H1 (cell line): ENCODE data around the gene FAM227B. TPM values are rescaled to one million over a fixed set of nuclear protein-coding genes. Genes with fewer than 3 reads are reported as not detected.

Experiments used
- CTCF ChIA-PET: fragments of 300-600 bp; sonication (Branson Sonifier 250); formaldehyde crosslinking; loops from one replicate; lab custom pipeline; 2021; ENCODE audit not compliant: partially characterized antibody; lab: Charles Lee
- POLR2A ChIA-PET: fragments of 300-600 bp; sonication (Branson Sonifier 250); formaldehyde crosslinking; loops from one replicate; lab custom pipeline; 2021; ENCODE audit warnings: inconsistent platforms; ENCODE audit not compliant: partially characterized antibody; lab: Charles Lee
- DNase-seq, 2 experiments: peaks; one replicate each; pipeline versions ENCODE4 v3.0.0 to v3.0.0-alpha.2; 2010 to 2022; ENCODE audit warnings: low spot score in 2 of 2, low read depth in 1 of 2, mixed read lengths in 1 of 2
- FAIRE-seq: peaks from 2 replicates; lab custom pipeline; 2011; peaks lifted over from hg19 to GRCh38; lab: Jason Lieb, UNC
- H2AFZ ChIP-seq: 2 replicates; pipeline ENCODE4 v1.8.1; 2012; ENCODE audit warnings: low read length, inconsistent platforms
- H2AK5ac ChIP-seq: 2 replicates; pipeline ENCODE4 v1.6.1; 2013; ENCODE audit warnings: low read depth, low read length
- H2BK120ac ChIP-seq: replicated peaks from 2 replicates; pipeline ENCODE3; 2013; ENCODE audit warnings: low read depth, low read length, inconsistent platforms
- H2BK12ac ChIP-seq: 2 replicates; pipeline ENCODE4 v1.6.1; 2013; ENCODE audit warnings: low read depth, low read length
- H2BK15ac ChIP-seq: 2 replicates; pipeline ENCODE4 v1.6.1; 2013; ENCODE audit warnings: low read length
- H2BK20ac ChIP-seq: 2 replicates; pipeline ENCODE4 v1.6.1; 2013; ENCODE audit warnings: low read length
- H2BK5ac ChIP-seq: 2 replicates; pipeline ENCODE4 v1.6.1; 2013; ENCODE audit warnings: low read depth, low read length
- H3K14ac ChIP-seq: 2 replicates; pipeline ENCODE4 v1.6.1; 2013; ENCODE audit warnings: inconsistent platforms; ENCODE audit not compliant: insufficient read length
- H3K18ac ChIP-seq: 2 replicates; pipeline ENCODE4 v1.6.1; 2013; ENCODE audit warnings: low read length; ENCODE audit errors: extremely low read depth
- H3K23ac ChIP-seq: 2 replicates; pipeline ENCODE4 v1.6.1; 2013; ENCODE audit warnings: inconsistent platforms; ENCODE audit not compliant: insufficient read length
- H3K23me2 ChIP-seq: 2 replicates; pipeline ENCODE4 v1.6.1; 2013; ENCODE audit warnings: low read depth, low read length
- H3K27ac ChIP-seq: 2 replicates; pipeline ENCODE4 v1.6.1; 2011; ENCODE audit warnings: low read depth, low read length, inconsistent platforms
- H3K27me3 ChIP-seq, 4 experiments: replicated peaks in 1 of 4; 1 replicate in 1 of 4; 2 replicates in 3 of 4; pipeline versions ENCODE4 v1.6.1 to v1.8.1; 2011 to 2013; ENCODE audit warnings: low read length in 3 of 4, mild to moderate bottlenecking in 3 of 4, inconsistent platforms in 2 of 4, mixed read lengths in 2 of 4, moderate library complexity in 1 of 4; ENCODE audit not compliant: control insufficient read depth in 3 of 4, insufficient read depth in 3 of 4; ENCODE audit errors: extremely low read depth in 1 of 4
- H3K36me3 ChIP-seq, 4 experiments: 2 replicates each; pipeline versions ENCODE4 v1.6.1 to v1.8.1; 2011 to 2013; ENCODE audit warnings: mild to moderate bottlenecking in 4 of 4, low read length in 3 of 4, moderate library complexity in 2 of 4, control low read depth in 1 of 4, inconsistent platforms in 1 of 4; ENCODE audit not compliant: insufficient read depth in 4 of 4, control insufficient read depth in 2 of 4
- H3K4ac ChIP-seq: replicated peaks from 2 replicates; pipeline ENCODE3; 2013; ENCODE audit warnings: low read length, low read depth, mixed read lengths, inconsistent platforms; ENCODE audit not compliant: insufficient read length
- H3K4me1 ChIP-seq, 4 experiments: replicated peaks in 1 of 4; 1 replicate in 1 of 4; 2 replicates in 3 of 4; pipeline versions ENCODE4 v1.6.1 to v1.8.1; 2011 to 2013; ENCODE audit warnings: low read length in 3 of 4, inconsistent platforms in 2 of 4, mixed read lengths in 1 of 4; ENCODE audit not compliant: insufficient read depth in 4 of 4, control insufficient read depth in 3 of 4
- H3K4me2 ChIP-seq, 2 experiments: 2 replicates each; pipeline versions ENCODE4 v1.6.1 to v1.8.1; 2011 to 2013; ENCODE audit warnings: low read depth in 2 of 2, low read length in 2 of 2, control low read depth in 1 of 2, inconsistent platforms in 1 of 2, mild to moderate bottlenecking in 1 of 2; ENCODE audit not compliant: insufficient read depth in 1 of 2
- H3K4me3 ChIP-seq, 4 experiments: fragments of 200-600, 300-600 bp in 1 of 4; sonication (generic), shearing (Covaris generic), sonication (Bioruptor Twin) in 1 of 4; 2 replicates each; pipeline versions ENCODE4 v1.5.1 to v1.8.1; 2011 to 2016; ENCODE audit warnings: low read length in 4 of 4, low read depth in 3 of 4, control low read depth in 2 of 4, inconsistent platforms in 2 of 4, mild to moderate bottlenecking in 2 of 4, mixed read lengths in 1 of 4, moderate library complexity in 1 of 4; ENCODE audit not compliant: insufficient read depth in 2 of 4; ENCODE audit errors: extremely low read depth in 1 of 4
- H3K56ac ChIP-seq: replicated peaks from 2 replicates; pipeline ENCODE3; 2013; ENCODE audit warnings: low read depth, mild to moderate bottlenecking, mixed read lengths, low read length, inconsistent platforms; ENCODE audit not compliant: insufficient read length
- H3K79me1 ChIP-seq: 2 replicates; pipeline ENCODE4 v1.6.1; 2013; ENCODE audit warnings: low read depth, low read length, control low read depth
- H3K79me2 ChIP-seq, 2 experiments: 2 replicates each; pipeline versions ENCODE4 v1.6.1 to v1.8.1; 2012 to 2013; ENCODE audit warnings: low read length in 2 of 2, mild to moderate bottlenecking in 2 of 2, inconsistent platforms in 1 of 2; ENCODE audit not compliant: insufficient read depth in 2 of 2, control insufficient read depth in 1 of 2
- H3K9ac ChIP-seq, 4 experiments: replicated peaks in 1 of 4; 1 replicate in 1 of 4; 2 replicates in 3 of 4; pipeline versions ENCODE4 v1.6.1 to v1.8.1; 2011 to 2013; ENCODE audit warnings: low read depth in 3 of 4, low read length in 3 of 4, control low read depth in 2 of 4, mild to moderate bottlenecking in 2 of 4, moderate library complexity in 2 of 4, inconsistent platforms in 1 of 4; ENCODE audit errors: extremely low read depth in 1 of 4
- H3K9me3 ChIP-seq, 2 experiments: 2 replicates each; pipeline versions ENCODE4 v1.6.1 to v1.8.1; 2012 to 2013; ENCODE audit warnings: mild to moderate bottlenecking in 2 of 2, moderate library complexity in 2 of 2, control low read depth in 1 of 2, inconsistent platforms in 1 of 2, low read depth in 1 of 2, low read length in 1 of 2, mixed read lengths in 1 of 2; ENCODE audit not compliant: insufficient read depth in 2 of 2
- H4K20me1 ChIP-seq, 2 experiments: replicated peaks in 1 of 2; 2 replicates each; pipeline versions ENCODE3 to v1.8.1; 2011 to 2013; ENCODE audit warnings: inconsistent platforms in 2 of 2, low read length in 2 of 2, mild to moderate bottlenecking in 1 of 2; ENCODE audit not compliant: insufficient read depth in 2 of 2, control insufficient read depth in 1 of 2
- H4K5ac ChIP-seq: 2 replicates; pipeline ENCODE4 v1.6.1; 2013; ENCODE audit warnings: low read length, low read depth, mixed read lengths, inconsistent platforms; ENCODE audit not compliant: insufficient read length
- H4K8ac ChIP-seq: 2 replicates; pipeline ENCODE4 v1.8.0; 2013; ENCODE audit warnings: mild to moderate bottlenecking, moderate library complexity, low read length, inconsistent platforms; ENCODE audit not compliant: insufficient read depth; ENCODE audit errors: extremely low read depth
- H4K91ac ChIP-seq: replicated peaks from 2 replicates; pipeline ENCODE3; 2013; ENCODE audit warnings: low read length, mixed read lengths, inconsistent platforms; ENCODE audit not compliant: insufficient read length
- ASH2L ChIP-seq: fragments of 200-600, 300-600 bp; sonication (generic); IDR thresholded peaks from one replicate; pipeline ENCODE4 v1.7.1; 2017; ENCODE audit warnings: low read length
- CBX5 ChIP-seq: fragments of 300-800, 300-1000 bp; sonication (generic); IDR thresholded peaks from 2 replicates; pipeline ENCODE4 v1.7.1; 2016; ENCODE audit warnings: antibody characterized with exemption, low read length, low read depth
- CTBP2 ChIP-seq: IDR thresholded peaks from 2 replicates; pipeline ENCODE4 v1.7.0; 2011; ENCODE audit warnings: borderline replicate concordance, mild to moderate bottlenecking, moderate library complexity, mixed read lengths, low read length; ENCODE audit not compliant: insufficient read depth, insufficient read length
- EGR1 ChIP-seq: IDR thresholded peaks from 2 replicates; pipeline ENCODE4 v1.6.1; 2011; ENCODE audit warnings: low read depth, low read length, borderline replicate concordance
- EZH2 ChIP-seq: fragments of 200-600 bp; sonication (generic); IDR thresholded peaks from 2 replicates; pipeline ENCODE4 v1.7.1; 2012; ENCODE audit warnings: low read depth, mild to moderate bottlenecking, moderate library complexity, low read length, inconsistent platforms; ENCODE audit not compliant: severe bottlenecking
- KDM5A ChIP-seq: fragments of 200-600 bp; IDR thresholded peaks from 2 replicates; pipeline ENCODE4 v1.7.1; 2012; ENCODE audit warnings: mild to moderate bottlenecking, low read length, inconsistent platforms, mixed read lengths
- PHF8 ChIP-seq: fragments of 200-600 bp; sonication (generic); conservative IDR thresholded peaks from 2 replicates; pipeline ENCODE4 v1.7.1; 2012; ENCODE audit warnings: low read depth, mild to moderate bottlenecking, inconsistent platforms, low read length, moderate library complexity
- POLR2AphosphoS5 ChIP-seq: IDR thresholded peaks from 2 replicates; pipeline ENCODE4 v1.6.1; 2011; ENCODE audit warnings: low read depth, low read length
- RBBP5 ChIP-seq: IDR thresholded peaks from 2 replicates; pipeline ENCODE4 v1.7.1; 2012; ENCODE audit warnings: low read depth, mild to moderate bottlenecking, inconsistent platforms, low read length, moderate library complexity, borderline replicate concordance
- RXRA ChIP-seq: IDR thresholded peaks from 2 replicates; pipeline ENCODE4 v1.6.1; 2011; ENCODE audit warnings: low read depth, mild to moderate bottlenecking, low read length, moderate library complexity; ENCODE audit not compliant: insufficient read depth
- SAP30 ChIP-seq: fragments of 300-600 bp; sonication (generic); IDR thresholded peaks from 2 replicates; pipeline ENCODE4 v1.7.1; 2012; ENCODE audit warnings: low read length, moderate library complexity, mild to moderate bottlenecking, inconsistent platforms; ENCODE audit not compliant: insufficient read depth, insufficient replicate concordance
- SP4 ChIP-seq: IDR thresholded peaks from 2 replicates; pipeline ENCODE4 v1.6.1; 2012; ENCODE audit warnings: low read length, inconsistent platforms
- TBP ChIP-seq: IDR thresholded peaks from 2 replicates; pipeline ENCODE4 v1.6.1; 2011; ENCODE audit warnings: low read depth, low read length, improper control_type of control experiment
- TEAD4 ChIP-seq: IDR thresholded peaks from 2 replicates; pipeline ENCODE4 v1.6.1; 2012; ENCODE audit warnings: low read depth, low read length, inconsistent platforms, mixed read lengths
- WGBS, 2 experiments: shearing (Covaris generic) in 1 of 2; methylation state at CpG; one replicate each; pipeline versions ENCODE4 v1.1.6 to v1.1.7; 2013 to 2015; ENCODE audit warnings: low lambda C conversion rate in 2 of 2, mixed read lengths in 2 of 2, inconsistent platforms in 1 of 2, low coverage in 1 of 2, missing lambda C conversion rate in 1 of 2; ENCODE audit not compliant: insufficient replicate concordance in 2 of 2, insufficient coverage in 1 of 2, insufficient read length in 1 of 2; ENCODE audit errors: extremely low coverage in 1 of 2, missing lambda C conversion rate in 1 of 2; 5-methylcytosine and 5-hydroxymethylcytosine counted together
- polyA plus RNA-seq, 7 experiments: library from polyadenylated mRNA; depleted of rRNA in 3 of 7; stranded (reverse) in 5 of 7; unstranded in 2 of 7; fragments of >200 nt in 5 of 7; fragments of 200-250 nt in 2 of 7; gene quantifications; 1 replicate in 5 of 7; 2 replicates in 1 of 7; 4 replicates in 1 of 7; pipeline versions ENCODE4 v1.2.1 to v1.2.3, GENCODE V29; 2011 to 2013; ENCODE audit warnings: missing spikeins in 2 of 7, mixed read lengths in 2 of 7
- total RNA-seq: library from RNA; stranded (reverse); fragmentation: NEBNext Ultra II Directional; extraction: Animal tissue kit (Norgen Biotek cat#: 25700); gene quantifications from 2 replicates; pipeline ENCODE4 v1.2.1, GENCODE V29; 2021

The FAM227B gene
- total and polyA plus RNA-seq, 2 of the 8 experiments (the other 6 are each of a cell fraction or from before 2014, with no cell fraction given) = 4.0 to 6.5 TPM

- POLR2A ChIA-PET = no interaction called here
- no peak for TF ChIP-seq SAP30
- no peak for TF ChIP-seq SP4
- no peak for TF ChIP-seq CBX5
- TF ChIP-seq PHF8 = no peak
- TF ChIP-seq RXRA = no peak
- no peak for TF ChIP-seq TBP
- TF ChIP-seq EZH2 = no peak
- TF ChIP-seq RBBP5 = no peak
- TF ChIP-seq ASH2L = no peak
- TF ChIP-seq CTBP2 = no peak
- no peak for TF ChIP-seq TEAD4
- TF ChIP-seq EGR1 = no peak
- TF ChIP-seq POLR2AphosphoS5 = no peak
- TF ChIP-seq KDM5A = no peak
Measured at GRCh38 chr15:49624056-49624455, 3.4 kb upstream of the FAM227B start.

More at GRCh38 chr15:49624056-49624455, 3.4 kb upstream of the FAM227B start:
- Histone ChIP-seq H3K79me1 (no peaks in the 10 kb centered on the region; the same call in 1 of the 2 replicates), H2BK15ac (no peak overlapping the region), H3K18ac (no peak overlapping the region), H3K4me2 (no peak overlapping the region), H2AFZ (no peak overlapping the region), H3K56ac (no peak overlapping the region), H4K91ac (no peak overlapping the region), H2BK20ac (no peak overlapping the region), H4K5ac (no peak overlapping the region), H3K79me2 (peaks cover 0 to 53% of the 10 kb centered on the region in 2 experiments; a peak in 2 of 4 replicates), H3K27ac (no peak overlapping the region), H3K9me3 (no peaks in the 10 kb centered on the region), H2BK120ac (no peak overlapping the region), H4K8ac (no peak overlapping the region), H2BK5ac (no peak overlapping the region), H3K4me1 (peaks cover 0 to 4% (median 2%) of the 10 kb centered on the region in 4 experiments; a peak in 3 of 7 replicates), H2BK12ac (no peak overlapping the region), H3K4me3 (no peak overlapping the region), H3K27me3 (no peaks in the 10 kb centered on the region), H3K23ac (no peak overlapping the region), H3K4ac (no peak overlapping the region), H3K23me2 (no peaks in the 10 kb centered on the region), H3K14ac (no peak overlapping the region), H2AK5ac (no peak overlapping the region), H3K36me3 (peaks cover 0 to 33% (median 12%) of the 10 kb centered on the region in 4 experiments; a peak in 6 of 8 replicates), H4K20me1 (no peaks in the 10 kb centered on the region), H3K9ac (no peak overlapping the region)
- FAIRE-seq (no peak), DNase-seq (no peak)
- CTCF ChIA-PET = interaction anchor here (1.3 kb wide), 1 partner anchor 16 kb away, joined by 5 read pairs; no protein-coding TSS in a partner anchor
- WGBS, 2 experiments = 86% methylated on average over 2 of the region's 2 CpGs; no CpG with 5 or more reads in 1 of the 2 experiments
